Lower leg skin (tissue), 4 donors: ENCODE results near the gene VN1R5. TPM values are rescaled to one million over a fixed set of nuclear protein-coding genes. Genes with fewer than 3 reads are reported as not detected.

Experiments
- DNase-seq, 2 donors: peaks; one replicate each; pipeline ENCODE4 v3.0.0-alpha.2; 2019; ENCODE audit warnings: low spot score in 2 of 2
- H3K4me3 ChIP-seq: fragments of 200-600 bp; sonication (generic); 2 replicates; pipeline ENCODE4 v1.5.1; 2017; ENCODE audit warnings: mild to moderate bottlenecking, low read depth; ENCODE audit not compliant: poor library complexity, severe bottlenecking
- POLR2A ChIP-seq, 2 donors: fragments of 450-650 bp; IDR thresholded peaks; one replicate each; pipeline ENCODE4 v1.6.1; 2016 to 2017; ENCODE audit warnings: antibody characterized with exemption in 2 of 2, mild to moderate bottlenecking in 1 of 2, moderate library complexity in 1 of 2
- WGBS, 2 donors: methylation state at CpG; one replicate each; pipeline ENCODE4 v1.1.5; 2018; 5-methylcytosine and 5-hydroxymethylcytosine counted together
- intact Hi-C: fragments of 100-400 bp; cut with DNase I; formaldehyde crosslinking; loops from one replicate; pipeline ENCODE4 v1.15.0; 2023; ENCODE audit warnings: low total_unique reads
- total RNA-seq, 4 donors: library from RNA; depleted of rRNA; stranded (reverse); fragments of >200 nt; gene quantifications; one replicate each; pipeline ENCODE4 v1.1.0, GENCODE V29; 2016
- TF ChIP-seq, protein P1 (sequence below), 3 donors: fragments of 450-650 bp; IDR thresholded peaks; one replicate each; pipeline ENCODE4 v1.5.1; 2016; ENCODE audit warnings: antibody characterized with exemption in 3 of 3, mild to moderate bottlenecking in 3 of 3, moderate library complexity in 2 of 3

Gene VN1R5
- total RNA-seq, 4 donors from 2014 or later, result not detected

DNA sequence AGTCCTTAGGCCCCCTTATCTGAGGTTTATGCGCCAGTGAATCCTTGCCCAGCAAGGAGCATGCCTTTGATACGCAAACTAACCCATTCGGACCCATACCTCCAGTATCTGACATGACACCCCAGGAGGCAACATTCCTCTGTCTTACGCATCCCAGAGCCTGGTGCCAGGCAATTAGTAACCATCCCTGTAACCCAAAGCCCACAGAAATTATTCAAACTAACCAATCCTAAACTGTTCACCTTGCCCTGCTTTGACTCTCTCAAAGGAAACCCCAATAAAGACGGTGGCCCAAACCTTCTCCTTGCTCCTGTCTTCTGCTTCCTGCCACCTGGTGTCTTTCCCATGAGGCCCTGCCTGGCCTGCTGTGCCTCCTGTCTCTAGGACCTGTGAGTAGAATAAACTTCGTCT, 39.4 kb downstream of the VN1R5 start:
- no peak for TF ChIP-seq POLR2A (IDR thresholded peaks at IDR 0.05)
- TF ChIP-seq, protein P1, sequence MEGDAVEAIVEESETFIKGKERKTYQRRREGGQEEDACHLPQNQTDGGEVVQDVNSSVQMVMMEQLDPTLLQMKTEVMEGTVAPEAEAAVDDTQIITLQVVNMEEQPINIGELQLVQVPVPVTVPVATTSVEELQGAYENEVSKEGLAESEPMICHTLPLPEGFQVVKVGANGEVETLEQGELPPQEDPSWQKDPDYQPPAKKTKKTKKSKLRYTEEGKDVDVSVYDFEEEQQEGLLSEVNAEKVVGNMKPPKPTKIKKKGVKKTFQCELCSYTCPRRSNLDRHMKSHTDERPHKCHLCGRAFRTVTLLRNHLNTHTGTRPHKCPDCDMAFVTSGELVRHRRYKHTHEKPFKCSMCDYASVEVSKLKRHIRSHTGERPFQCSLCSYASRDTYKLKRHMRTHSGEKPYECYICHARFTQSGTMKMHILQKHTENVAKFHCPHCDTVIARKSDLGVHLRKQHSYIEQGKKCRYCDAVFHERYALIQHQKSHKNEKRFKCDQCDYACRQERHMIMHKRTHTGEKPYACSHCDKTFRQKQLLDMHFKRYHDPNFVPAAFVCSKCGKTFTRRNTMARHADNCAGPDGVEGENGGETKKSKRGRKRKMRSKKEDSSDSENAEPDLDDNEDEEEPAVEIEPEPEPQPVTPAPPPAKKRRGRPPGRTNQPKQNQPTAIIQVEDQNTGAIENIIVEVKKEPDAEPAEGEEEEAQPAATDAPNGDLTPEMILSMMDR (IDR thresholded peaks at IDR 0.05), result no peak
- intact Hi-C loops, result no loop called here
- no peak overlapping the region for H3K4me3 ChIP-seq
- 51 to 63% methylated on average over 6 of the region's 6 CpGs for WGBS, 2 donors
- DNase-seq, result peak in 1 of 2 donors; percentile 15

DNA sequence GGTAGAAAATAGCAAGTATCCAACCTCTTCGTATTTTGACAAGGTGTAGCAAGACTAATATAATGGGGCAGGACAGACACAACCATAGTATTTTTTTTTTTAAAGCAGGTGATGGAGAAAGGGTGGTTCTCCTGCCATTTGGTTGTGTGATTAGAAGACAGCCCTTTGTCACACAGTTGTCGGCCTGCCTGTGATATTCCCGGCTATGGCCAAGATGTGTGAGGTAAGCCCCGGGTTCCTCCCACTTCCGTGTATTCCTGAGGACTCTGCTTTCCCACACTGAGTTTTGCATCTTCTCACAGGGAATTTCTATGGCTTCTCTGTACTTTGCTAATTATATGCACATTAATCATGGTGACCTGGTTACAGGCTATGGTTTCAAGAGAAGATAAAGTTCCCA, 39.9 kb downstream of the VN1R5 start:
- peak in 1 of 2 donors; percentile 14 for DNase-seq
- 69 to 90% methylated on average over 5 of the region's 5 CpGs for WGBS, 2 donors
- no peak overlapping the region for H3K4me3 ChIP-seq
- intact Hi-C loops, result no loop called here
- TF ChIP-seq, protein P1 (IDR thresholded peaks at IDR 0.05), result no peak
- TF ChIP-seq POLR2A (IDR thresholded peaks at IDR 0.05), result no peak

DNA sequence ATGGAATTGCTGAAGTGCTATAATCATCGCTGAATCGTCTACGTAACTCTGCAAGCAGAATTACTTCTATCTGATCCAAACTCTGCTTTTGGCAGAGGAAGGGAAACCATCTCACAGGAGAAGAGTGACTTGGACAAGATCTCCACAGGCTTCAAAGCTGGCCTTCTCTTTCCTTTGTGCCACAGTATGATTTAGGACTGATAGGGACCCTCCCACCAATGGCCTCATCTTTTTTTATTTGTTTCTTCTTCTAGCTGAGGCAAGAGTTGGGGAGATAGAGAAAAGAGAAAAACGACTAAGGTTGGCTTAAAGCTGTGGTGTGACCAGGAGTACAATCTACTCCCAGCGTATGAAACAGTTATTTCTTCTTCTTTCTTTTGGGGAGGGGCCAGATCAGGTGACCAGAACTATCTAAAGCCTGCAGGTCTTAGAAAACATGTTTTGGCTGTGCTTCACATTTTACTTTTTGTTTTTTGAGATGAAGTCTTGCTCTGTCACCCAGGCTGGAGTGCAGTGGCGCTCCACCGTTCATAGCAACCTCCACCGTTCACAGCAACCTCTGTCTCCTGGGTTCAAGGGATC, 40.8 kb downstream of the VN1R5 start:
- intact Hi-C loops, result no loop called here

DNA sequence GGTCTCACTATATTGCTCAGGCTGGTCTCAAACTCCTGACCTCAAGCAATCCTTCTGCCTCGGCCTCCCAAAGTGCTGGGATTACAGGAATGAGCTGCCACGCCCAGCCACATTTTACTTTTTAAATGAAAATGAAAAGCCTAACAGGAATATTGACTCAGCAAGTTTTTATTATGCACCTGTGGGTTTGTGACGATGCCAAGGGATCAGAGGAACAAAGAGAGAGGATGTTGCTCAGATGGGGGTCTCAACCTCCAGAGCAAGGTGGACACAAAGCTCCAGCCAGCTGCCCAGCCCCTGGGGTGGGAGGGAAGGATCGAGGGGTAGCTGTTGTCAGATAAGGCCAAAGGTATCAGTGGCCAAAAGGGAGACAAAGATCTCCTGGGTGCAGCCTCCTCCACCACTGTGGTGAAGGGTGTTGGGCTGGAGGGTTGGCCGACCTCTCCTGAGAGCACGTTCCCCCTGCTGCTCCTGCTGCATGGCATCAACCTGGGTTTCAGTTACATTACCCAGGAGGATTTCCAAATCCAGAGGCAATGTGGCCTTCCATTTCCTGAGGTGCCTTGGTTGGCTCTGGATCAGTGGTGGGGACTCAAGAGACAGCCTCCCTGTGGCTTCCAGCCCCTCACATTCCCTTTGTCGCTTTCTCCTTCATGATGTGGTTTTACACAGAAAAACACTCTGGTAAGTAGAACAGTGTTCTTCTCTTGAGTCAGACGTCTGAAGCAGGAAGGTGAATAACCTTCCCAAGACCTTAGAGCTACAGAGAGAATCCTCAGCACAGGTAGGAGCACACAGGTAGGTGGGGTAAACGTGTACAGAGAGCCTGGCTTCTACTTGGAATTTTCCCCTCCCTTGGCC, 41.6 kb downstream of the VN1R5 start:
- intact Hi-C loops, result no loop called here
- TF ChIP-seq, protein P1 (IDR thresholded peaks at IDR 0.05), result no peak
- TF ChIP-seq POLR2A (IDR thresholded peaks at IDR 0.05), result no peak
- 84% methylated on average over 9 of the region's 9 CpGs for WGBS, 2 donors
- peak in 1 of 2 donors; percentile 62 for DNase-seq
- H3K4me3 ChIP-seq, result no peak overlapping the region

More for the DNA sequence above, 40.8 kb downstream of the VN1R5 start:
- H3K4me3 ChIP-seq, result no peak overlapping the region
- 90 to 94% methylated on average over 8 of the region's 8 CpGs for WGBS, 2 donors
- peak in 1 of 2 donors; percentile 23 for DNase-seq
- no peak for TF ChIP-seq POLR2A (IDR thresholded peaks at IDR 0.05)
- TF ChIP-seq, protein P1 (IDR thresholded peaks at IDR 0.05), result no peak

GRCh38 chr1:247298124-247298481, 42.2 kb downstream of the VN1R5 start:
- 63 to 66% methylated on average over 6 of the region's 6 CpGs for WGBS, 2 donors
- intact Hi-C loops, result no loop called here

More at GRCh38 chr1:247298124-247298481, 42.2 kb downstream of the VN1R5 start:
- TF ChIP-seq POLR2A (IDR thresholded peaks at IDR 0.05), result no peak
- TF ChIP-seq, protein P1 (IDR thresholded peaks at IDR 0.05), result no peak
- no peak overlapping the region for H3K4me3 ChIP-seq
- DNase-seq, result no peak
